DLD1 (cell line): Measurements from ENCODE around the gene PXMP4.

Experiments used
- in situ Hi-C: cut with HindIII; loops from 2 replicates; pipeline ENCODE4 v1.10.0; 2017; ENCODE audit warnings: low sequenced_read_pairs

The PXMP4 gene

GRCh38 chr20:33685328-33686099 lies 34.6 kb downstream of the PXMP4 start:
- in situ Hi-C loops: no loop called here

GRCh38 chr20:33684533-33685327 lies 35.4 kb downstream of the PXMP4 start:
- in situ Hi-C loops: no loop called here

GRCh38 chr20:33681728-33682353 lies 38.3 kb downstream of the PXMP4 start:
- in situ Hi-C loops: no loop called here

- in situ Hi-C loops: no loop called here
Measured at GRCh38 chr20:33681288-33681687, 38.8 kb downstream of the PXMP4 start.

- in situ Hi-C loops: no loop called here
Measured at GRCh38 chr20:33680686-33681085, 39.4 kb downstream of the PXMP4 start.

- in situ Hi-C loops: no loop called here
Measured at GRCh38 chr20:33679758-33680485, 40.2 kb downstream of the PXMP4 start.

- in situ Hi-C loops: no loop called here
Measured at GRCh38 chr20:33677991-33678702, 42.0 kb downstream of the PXMP4 start.

- in situ Hi-C loops: no loop called here
Measured at GRCh38 chr20:33676652-33677645, 43.2 kb downstream of the PXMP4 start.

GRCh38 chr20:33676121-33676520 lies 44.0 kb downstream of the PXMP4 start:
- in situ Hi-C loops: no loop called here

GRCh38 chr20:33675136-33675959 lies 44.8 kb downstream of the PXMP4 start:
- in situ Hi-C loops: no loop called here

- in situ Hi-C loops: no loop called here
Measured at GRCh38 chr20:33674294-33675135, 45.6 kb downstream of the PXMP4 start, which contains the start of gene NECAB3. NECAB3 (minus strand) TSS chr20:33674428; CDS start chr20:33674352, 76 bp downstream.

GRCh38 chr20:33673410-33674293 lies 46.5 kb downstream of the PXMP4 start:
- in situ Hi-C loops: no loop called here

- in situ Hi-C loops: no loop called here
Measured at GRCh38 chr20:33673114-33673409, 47.0 kb downstream of the PXMP4 start.

- in situ Hi-C loops: no loop called here
Measured at GRCh38 chr20:33672426-33673113, 47.5 kb downstream of the PXMP4 start.

GRCh38 chr20:33671573-33672288 lies 48.4 kb downstream of the PXMP4 start:
- in situ Hi-C loops: no loop called here
